NCI-H226 (cell line): Measurements from ENCODE around the gene RASSF8.

Source experiments
- DNase-seq: peaks from one replicate; pipeline ENCODE4 v3.0.0-alpha.2; 2015

RASSF8 gene

GRCh38 chr12:25962932-25963525, 4.5 kb downstream of the RASSF8 start:
- DNase-seq = no peak

GRCh38 chr12:25965682-25966081, 7.2 kb downstream of the RASSF8 start:
- DNase-seq = no peak

- no peak for DNase-seq
These were observed 11.6 kb downstream of the RASSF8 start for GRCh38 chr12:25970082-25970481.

GRCh38 chr12:25970916-25971653, 12.6 kb downstream of the RASSF8 start:
- no peak for DNase-seq

- no peak for DNase-seq
These were observed 13.2 kb downstream of the RASSF8 start for GRCh38 chr12:25971654-25972041.

DNA sequence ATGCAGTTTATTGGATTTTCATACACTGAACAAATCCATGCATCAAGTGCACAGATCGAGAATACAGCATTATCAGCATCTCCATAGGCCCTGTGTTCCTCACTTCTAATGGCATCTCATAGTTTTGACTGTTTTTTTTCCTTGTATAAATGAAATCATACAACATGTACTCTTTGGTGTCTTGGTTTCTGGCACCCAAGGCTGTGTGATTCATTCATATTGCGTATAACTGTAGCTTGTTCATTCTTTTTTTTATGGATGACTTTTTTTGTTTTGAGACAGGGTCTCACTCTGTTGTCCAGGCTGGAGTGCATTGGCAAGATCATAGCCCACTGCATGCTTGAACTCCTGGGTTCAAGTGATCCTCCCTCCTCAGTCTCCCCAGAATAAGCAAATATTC, 14.3 kb downstream of the RASSF8 start:
- peak; percentile 12 for DNase-seq

DNA sequence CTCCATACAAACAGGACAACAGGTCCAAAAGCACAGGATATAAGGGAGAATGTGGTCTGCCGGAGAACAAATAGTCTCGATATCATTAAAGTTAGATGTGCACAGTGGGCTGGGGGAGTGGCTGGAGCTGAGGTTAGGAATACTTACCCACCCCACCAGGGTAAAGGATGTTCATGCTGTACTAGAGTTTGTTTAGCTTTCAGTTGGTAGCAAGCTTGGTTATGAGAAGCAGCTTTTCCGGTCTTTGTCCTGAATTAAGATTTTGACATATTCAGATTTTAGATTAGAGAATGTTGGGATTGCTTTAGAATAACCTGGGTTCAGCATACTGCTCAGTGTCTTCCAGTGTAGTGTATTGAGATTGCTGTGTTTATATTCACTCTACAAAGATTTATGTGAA, 16.7 kb downstream of the RASSF8 start:
- DNase-seq = no peak

DNA sequence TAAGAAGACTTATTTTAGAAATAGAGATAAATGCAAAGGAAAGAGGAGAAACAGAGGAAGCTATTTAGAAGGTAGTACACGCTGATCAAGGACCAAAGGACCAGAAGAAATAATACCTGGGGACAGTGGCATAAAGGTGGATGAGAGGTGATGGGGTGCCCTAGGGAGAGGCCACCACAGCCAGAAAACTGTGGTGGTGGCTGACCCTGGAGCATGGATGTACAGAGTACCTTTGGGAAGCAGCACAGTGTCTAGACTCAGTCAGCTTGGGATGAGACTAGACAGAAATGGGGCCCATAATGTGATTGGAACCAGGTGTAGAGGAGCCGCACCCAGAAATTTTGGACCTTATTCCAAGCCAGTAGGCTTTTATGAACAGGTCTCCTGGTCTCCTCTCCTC, 17.2 kb downstream of the RASSF8 start:
- no peak for DNase-seq

DNA sequence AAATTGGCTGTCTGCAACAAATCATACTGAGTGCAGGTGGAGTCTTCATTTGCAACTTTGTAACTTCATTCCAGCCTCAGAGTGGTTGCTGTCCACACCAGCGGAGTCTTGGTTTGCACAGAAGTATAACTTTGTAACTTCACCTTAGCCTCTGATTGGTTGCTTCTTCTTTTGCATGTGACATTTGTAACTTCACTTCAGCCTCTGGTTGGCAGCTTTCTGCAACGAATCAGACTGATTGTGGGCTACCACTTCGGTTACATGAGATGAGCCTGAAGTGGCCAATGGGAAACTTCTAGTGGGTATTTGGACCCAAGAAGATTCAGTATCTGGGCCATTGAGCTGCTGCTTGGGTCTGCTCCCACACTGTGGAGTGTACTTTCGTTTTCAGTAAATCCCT, 17.8 kb downstream of the RASSF8 start:
- no peak for DNase-seq

GRCh38 chr12:25977047-25977446, 18.6 kb downstream of the RASSF8 start:
- DNase-seq = peak; percentile 40

GRCh38 chr12:25979059-25979458, 20.6 kb downstream of the RASSF8 start:
- peak; percentile 19 for DNase-seq

GRCh38 chr12:25979563-25979962, 21.1 kb downstream of the RASSF8 start:
- DNase-seq = peak; percentile 61

DNA sequence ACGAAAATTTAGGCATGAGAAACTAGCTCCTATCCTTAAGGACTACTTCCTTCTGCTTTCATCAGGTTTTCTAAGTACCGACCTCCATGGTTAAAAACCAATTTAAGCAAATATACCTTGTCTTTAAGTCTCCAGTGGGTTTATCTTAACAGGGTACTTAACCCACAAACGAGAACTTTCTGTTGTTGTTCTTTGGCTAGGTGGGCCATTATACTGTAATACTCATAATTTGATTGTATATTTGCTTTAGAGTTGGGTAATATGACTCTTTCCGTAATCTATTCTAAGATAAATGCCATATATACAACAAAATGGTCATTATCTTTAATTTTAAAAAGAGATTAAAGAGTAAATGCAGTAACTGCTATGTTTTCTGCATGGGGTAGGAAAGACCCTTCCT, 21.6 kb downstream of the RASSF8 start:
- DNase-seq = no peak

- no peak for DNase-seq
These were observed 23.1 kb downstream of the RASSF8 start for GRCh38 chr12:25981597-25981996.

GRCh38 chr12:25982416-25982815, 23.9 kb downstream of the RASSF8 start:
- DNase-seq = no peak

GRCh38 chr12:25983625-25984024, 25.1 kb downstream of the RASSF8 start:
- no peak for DNase-seq

GRCh38 chr12:25984759-25985158, 26.3 kb downstream of the RASSF8 start:
- no peak for DNase-seq

- no peak for DNase-seq
These were observed 27.1 kb downstream of the RASSF8 start for GRCh38 chr12:25985316-25986175.

DNA sequence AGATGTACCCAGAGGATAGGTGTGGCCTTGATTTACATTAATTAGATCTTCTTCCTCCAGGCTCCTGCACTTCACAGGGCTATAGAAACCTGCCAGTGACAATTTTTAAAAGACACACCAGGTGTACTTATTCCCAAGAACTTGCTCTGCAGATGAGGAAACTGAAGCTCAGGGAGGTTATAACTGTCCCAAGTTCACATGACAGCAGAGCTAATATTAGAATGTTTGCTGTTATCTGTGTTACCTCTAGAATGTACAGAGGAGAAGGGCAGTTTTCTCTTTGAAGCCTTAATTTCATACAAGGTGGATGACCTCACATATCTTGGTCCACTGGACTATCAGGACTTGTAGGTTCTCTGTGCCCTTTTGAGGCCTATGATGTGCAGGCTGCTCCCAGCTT, 27.7 kb downstream of the RASSF8 start:
- no peak for DNase-seq

DNA sequence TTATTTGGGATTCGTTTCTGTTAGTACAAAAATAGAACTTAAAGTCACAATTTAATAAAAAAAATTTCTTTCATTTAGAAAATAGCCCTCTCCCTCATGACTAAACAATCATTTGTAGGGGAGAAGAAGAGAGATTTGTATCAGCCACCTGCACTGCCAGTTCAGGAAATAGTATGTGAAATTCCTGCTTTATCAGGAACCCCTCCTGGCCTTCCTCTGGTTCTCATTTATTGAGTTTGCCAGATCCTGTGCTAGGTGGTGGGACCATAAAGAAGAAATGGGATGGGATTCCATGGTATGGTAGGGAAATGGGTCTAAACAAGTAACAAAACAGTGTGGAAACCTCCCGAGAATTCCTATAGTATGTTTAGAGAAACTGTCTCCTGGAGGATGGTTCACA, 30.0 kb downstream of the RASSF8 start:
- no peak for DNase-seq

DNA sequence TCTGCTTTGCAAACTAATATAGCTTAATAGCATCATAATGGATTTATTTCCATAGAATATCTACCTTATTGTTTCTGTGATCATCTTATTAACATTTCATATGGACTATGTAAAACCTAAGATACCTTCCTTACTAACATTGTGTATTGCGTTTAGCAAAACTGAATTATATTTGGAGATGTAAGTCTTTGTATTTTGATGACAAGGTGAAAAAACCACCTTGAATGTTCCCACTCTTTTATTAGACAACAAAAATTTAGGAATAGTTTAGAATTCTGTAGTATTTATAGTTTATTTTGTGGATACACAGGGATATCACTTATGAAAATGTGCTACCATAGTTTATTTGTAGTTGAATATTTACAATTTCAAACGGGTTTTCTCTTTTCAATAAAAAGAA, 32.0 kb downstream of the RASSF8 start:
- no peak for DNase-seq

GRCh38 chr12:25992026-25992782, 33.7 kb downstream of the RASSF8 start:
- peak; percentile 74 for DNase-seq
